Kidney glomerular epithelial cell (primary cell): Measurements from ENCODE around the gene GRAMD4.
A peak's percentile ranks its signal among the peaks of the same experiment; 100 is the strongest.

Source experiments
- DNase-seq: peaks from one replicate; lab custom pipeline; 2025; lab: John Stamatoyannopoulos, UW

Gene GRAMD4

GRCh38 chr22:46596819-46597218 is 23.4 kb upstream of the GRAMD4 start:
- DNase-seq: no peak

- no peak for DNase-seq
These were observed 22.0 kb upstream of the GRAMD4 start for GRCh38 chr22:46598224-46598623.

- no peak for DNase-seq
These were observed 21.3 kb upstream of the GRAMD4 start for GRCh38 chr22:46598737-46599424.

DNA sequence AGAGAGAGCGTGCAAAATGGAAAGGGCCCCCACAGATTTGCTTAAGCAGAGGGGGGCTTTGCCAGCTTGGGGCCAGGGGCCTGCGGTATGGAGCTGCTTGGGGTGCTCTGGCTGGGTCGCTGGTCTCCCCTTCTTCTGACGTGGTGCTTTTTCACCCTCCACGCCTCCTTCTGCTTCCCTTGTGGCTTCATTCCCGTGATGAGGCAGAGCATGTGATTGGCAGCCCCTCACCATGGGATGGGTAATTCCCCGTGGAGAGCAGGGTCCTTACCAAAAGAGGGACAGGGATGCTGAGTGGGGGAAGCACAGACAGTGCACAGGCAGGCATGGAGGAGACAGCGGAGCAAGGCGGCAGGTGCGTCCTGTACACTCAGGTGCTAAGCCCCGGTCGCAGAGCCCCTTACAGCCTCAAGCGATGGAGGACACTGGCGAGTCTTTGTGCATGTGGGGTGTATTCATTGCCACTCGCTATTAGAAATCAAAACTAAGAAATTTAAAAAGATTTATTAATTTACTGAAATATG is 19.9 kb upstream of the GRAMD4 start:
- no peak for DNase-seq

DNA sequence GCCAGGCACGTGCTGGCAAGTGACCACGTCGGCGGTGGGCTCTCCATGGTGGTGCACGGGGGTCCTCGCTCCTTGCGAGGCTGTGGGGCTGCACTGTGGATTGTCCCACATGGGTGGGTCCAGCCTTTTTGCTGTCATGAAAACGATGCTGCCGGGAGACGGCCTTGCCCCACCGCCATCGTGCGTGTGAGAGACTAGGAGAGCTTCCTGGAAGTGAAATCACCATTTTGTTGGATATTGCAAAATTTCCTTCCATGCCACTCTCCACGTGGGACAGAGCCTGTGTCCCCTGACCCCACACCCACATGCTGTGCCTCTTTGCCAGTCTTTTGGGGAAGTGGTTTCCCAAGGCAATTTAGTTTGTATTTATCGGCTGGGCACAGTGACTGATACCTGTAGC is 18.2 kb upstream of the GRAMD4 start:
- DNase-seq: no peak

- DNase-seq: no peak
These were observed 15.9 kb upstream of the GRAMD4 start for GRCh38 chr22:46604306-46604690.

DNA sequence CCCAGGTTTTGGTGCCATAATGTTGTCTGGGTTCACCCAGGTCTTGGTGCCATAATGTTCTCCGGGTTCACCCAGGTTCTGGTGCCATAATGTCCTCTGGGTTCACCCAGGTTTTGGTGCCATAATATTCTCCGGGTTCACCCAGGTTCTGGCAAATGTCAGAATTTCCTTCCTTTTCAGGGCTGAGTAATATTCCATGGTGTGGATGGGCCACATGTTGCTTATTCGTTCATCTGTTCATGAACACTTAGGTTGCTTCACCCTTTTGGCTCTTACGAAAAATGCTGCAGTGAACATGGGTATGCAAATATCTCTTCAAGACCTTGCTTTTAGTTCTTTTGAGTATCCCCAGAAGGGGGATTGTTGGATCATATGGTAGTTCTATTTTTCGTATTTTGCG is 15.1 kb upstream of the GRAMD4 start:
- no peak for DNase-seq

DNA sequence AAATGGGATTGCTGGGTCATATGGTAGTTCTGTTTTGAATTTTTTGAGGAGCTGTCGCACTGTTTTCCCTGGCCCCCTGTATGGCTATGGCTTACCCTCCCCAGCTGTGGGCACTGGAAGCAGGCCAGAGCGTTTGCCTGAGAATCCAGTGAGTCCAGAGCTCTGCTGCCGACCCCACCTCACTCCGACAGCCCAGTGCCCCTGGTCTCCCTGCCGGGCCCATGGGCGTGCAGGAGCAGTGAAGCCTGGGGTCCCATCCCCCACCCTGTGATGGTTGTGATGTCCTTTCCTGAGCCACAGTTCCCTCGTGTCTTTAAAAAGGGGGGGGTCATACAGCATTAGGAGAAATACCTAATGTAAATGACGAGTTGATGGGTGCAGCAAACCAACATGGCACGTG is 13.3 kb upstream of the GRAMD4 start:
- no peak for DNase-seq

- no peak for DNase-seq
These were observed 12.6 kb upstream of the GRAMD4 start for GRCh38 chr22:46607483-46608114.

GRCh38 chr22:46609175-46609690 is 11.0 kb upstream of the GRAMD4 start:
- no peak for DNase-seq

GRCh38 chr22:46609724-46610201 is 10.4 kb upstream of the GRAMD4 start:
- DNase-seq: no peak

- DNase-seq: no peak
These were observed 9.8 kb upstream of the GRAMD4 start for GRCh38 chr22:46610356-46610755.

DNA sequence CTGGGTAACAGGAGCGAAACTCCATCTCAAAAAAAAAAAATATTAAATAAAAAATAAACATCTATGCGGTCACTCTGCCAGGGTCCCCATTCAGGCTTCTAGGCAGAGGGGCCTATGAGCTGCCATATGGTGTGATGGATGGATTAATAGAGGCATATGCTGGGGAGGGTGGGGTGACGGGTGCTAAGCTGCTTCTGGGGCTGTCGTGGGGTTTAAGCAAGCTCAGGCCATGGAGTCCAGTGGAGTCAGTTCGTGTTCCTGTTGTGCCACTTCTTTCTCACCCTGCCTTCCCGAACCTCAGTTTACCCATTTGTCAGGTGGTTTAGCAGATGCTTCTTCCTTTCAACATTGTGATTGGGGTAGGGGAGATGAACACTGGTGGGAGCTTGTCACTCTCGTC is 9.0 kb upstream of the GRAMD4 start:
- DNase-seq: no peak

- no peak for DNase-seq
These were observed 7.8 kb upstream of the GRAMD4 start for GRCh38 chr22:46612341-46612903.

DNA sequence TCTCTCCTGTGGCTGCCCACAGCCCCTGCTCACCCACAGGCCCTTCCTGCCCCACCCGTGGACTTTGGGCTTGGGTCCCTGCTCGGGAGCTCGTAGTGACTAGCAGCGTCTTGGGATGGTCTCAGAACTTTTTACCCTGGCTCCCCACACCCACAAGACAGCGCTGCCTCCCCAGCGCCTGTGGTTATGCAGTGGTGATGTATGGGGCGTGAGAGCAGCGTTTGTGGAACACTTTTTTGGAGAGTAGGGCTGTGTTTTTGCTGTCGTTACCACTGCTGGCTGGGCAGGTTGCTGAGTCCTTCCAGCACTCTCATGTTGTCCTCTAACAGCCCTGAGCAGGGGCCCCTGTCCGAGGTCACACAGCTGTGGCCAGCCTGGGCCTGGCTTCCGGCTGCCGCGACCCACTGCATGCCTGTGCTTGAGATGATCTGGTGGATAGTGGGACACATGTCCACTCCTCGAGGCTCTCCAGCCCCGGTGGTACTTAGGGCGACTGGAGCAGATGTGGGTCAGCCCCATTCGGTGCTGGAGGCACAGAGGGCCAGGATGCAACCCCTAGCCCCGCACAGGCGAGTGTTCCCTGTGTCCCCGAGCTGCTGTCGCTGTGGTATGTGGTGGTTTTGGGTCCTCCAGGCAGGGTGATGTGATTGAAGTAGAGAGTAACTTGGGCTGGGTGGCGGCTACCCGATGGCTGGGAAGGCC is 7.1 kb upstream of the GRAMD4 start:
- no peak for DNase-seq

DNA sequence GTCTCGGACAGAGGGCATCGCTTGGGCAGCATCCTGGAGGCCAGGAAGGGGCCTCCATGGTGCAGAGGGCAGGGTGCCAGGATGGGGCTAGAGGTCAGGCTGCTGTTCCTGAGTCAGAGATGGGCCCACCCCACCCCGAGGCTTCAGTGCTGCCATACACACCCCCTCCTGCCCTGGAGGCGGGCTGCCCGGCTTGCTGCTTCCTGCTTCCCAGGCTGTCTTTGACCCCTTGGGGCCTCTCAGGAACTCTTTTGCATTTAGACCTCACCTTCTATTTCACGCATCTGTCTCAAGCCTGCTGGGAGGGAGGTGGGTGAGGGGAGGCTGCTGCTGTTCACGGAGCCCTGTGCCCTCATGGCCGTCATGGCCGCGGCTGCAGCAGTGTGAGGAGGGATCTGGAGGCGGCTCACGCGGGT is 6.6 kb upstream of the GRAMD4 start:
- DNase-seq: no peak

GRCh38 chr22:46614025-46614931 is 5.9 kb upstream of the GRAMD4 start:
- no peak for DNase-seq

- DNase-seq: peak; percentile 27
These were observed 2.8 kb upstream of the GRAMD4 start for GRCh38 chr22:46617207-46617985.

GRCh38 chr22:46617986-46618647 is 2.1 kb upstream of the GRAMD4 start:
- no peak for DNase-seq

GRCh38 chr22:46618667-46619066 is 1.5 kb upstream of the GRAMD4 start:
- DNase-seq: no peak
